B cell (primary cell): ENCODE measurements around the gene TLX2. TPM values are rescaled to one million over a fixed set of nuclear protein-coding genes. Genes with fewer than 3 reads are reported as not detected.
A peak's percentile ranks its signal among the peaks of the same experiment; 100 is the strongest.

Source experiments
- ATAC-seq: fragments of 200-7000 bp; cut with Tn5 transposase; one replicate; pipeline ENCODE4 v1.10.0; 2021; ENCODE audit warnings: low read depth, mild to moderate bottlenecking, moderate number of reproducible peaks, moderate library complexity
- CTCF ChIA-PET: fragments of 350-600 bp; sonication (Branson Sonifier 250); formaldehyde crosslinking; loops from one replicate; lab custom pipeline; 2021; ENCODE audit warnings: antibody characterized with exemption, inconsistent platforms; lab: Charles Lee
- POLR2A ChIA-PET: fragments of 350-600 bp; sonication (Branson Sonifier 250); formaldehyde crosslinking; loops from one replicate; lab custom pipeline; 2021; ENCODE audit warnings: antibody characterized with exemption; lab: Charles Lee
- DNase-seq: peaks from one replicate; pipeline ENCODE4 v3.0.0; 2013
- H2AFZ ChIP-seq: 2 replicates; pipeline ENCODE4 v1.6.1; 2012; ENCODE audit warnings: mild to moderate bottlenecking, low read depth, low read length; ENCODE audit not compliant: insufficient read depth, poor library complexity, severe bottlenecking
- H3K27ac ChIP-seq, 2 donors: 1 replicate in 1 of 2; 2 replicates in 1 of 2; pipeline ENCODE4 v1.5.1; 2012 to 2013; ENCODE audit warnings: low read length in 2 of 2, mild to moderate bottlenecking in 2 of 2, moderate library complexity in 1 of 2
- H3K27me3 ChIP-seq, 4 experiments: fragments of 200-600 bp in 1 of 4; sonication (generic) in 1 of 4; replicated peaks in 1 of 4; 1 replicate in 2 of 4; 2 replicates in 2 of 4; pipeline versions ENCODE4 v1.6.1 to v1.7.0; 2013 to 2016; ENCODE audit warnings: low read length in 3 of 4, mild to moderate bottlenecking in 2 of 4, mixed read lengths in 1 of 4, moderate library complexity in 1 of 4; ENCODE audit not compliant: insufficient read depth in 4 of 4, control insufficient read depth in 3 of 4; ENCODE audit errors: control extremely low read depth in 1 of 4
- H3K36me3 ChIP-seq, 2 experiments: replicated peaks in 1 of 2; 1 replicate in 1 of 2; 2 replicates in 1 of 2; pipeline versions ENCODE4 v1.6.1 to v1.7.1; 2013; ENCODE audit warnings: low read length in 1 of 2; ENCODE audit not compliant: insufficient read depth in 2 of 2, control insufficient read depth in 1 of 2; ENCODE audit errors: control extremely low read depth in 1 of 2, extremely low read depth in 1 of 2
- H3K4me1 ChIP-seq, 2 donors: fragments of 200-600 bp in 1 of 2; sonication (generic) in 1 of 2; 1 replicate in 1 of 2; 2 replicates in 1 of 2; pipeline versions ENCODE4 v1.5.1 to v1.6.1; 2013 to 2017; ENCODE audit warnings: low read length in 2 of 2; ENCODE audit not compliant: control insufficient read depth in 2 of 2, insufficient read depth in 2 of 2
- H3K4me2 ChIP-seq: replicated peaks from 2 replicates; pipeline ENCODE3; 2012; ENCODE audit warnings: mild to moderate bottlenecking, low read depth, low read length; ENCODE audit not compliant: poor library complexity, severe bottlenecking
- H3K4me3 ChIP-seq, 5 experiments: fragments of 200-600 bp in 1 of 5; sonication (generic) in 1 of 5; 1 replicate in 3 of 5; 2 replicates in 2 of 5; pipeline versions ENCODE4 v1.5.1 to v1.7.0; 2011 to 2016; ENCODE audit warnings: low read length in 4 of 5, mild to moderate bottlenecking in 4 of 5, low read depth in 2 of 5, control low read depth in 1 of 5, moderate library complexity in 1 of 5; ENCODE audit not compliant: insufficient read depth in 1 of 5; ENCODE audit errors: control extremely low read depth in 1 of 5, extremely low read depth in 1 of 5
- H3K79me2 ChIP-seq: fragments of 200-600 bp; sonication (generic); one replicate; pipeline ENCODE4 v1.6.0; 2016; ENCODE audit warnings: low read length; ENCODE audit not compliant: control insufficient read depth, insufficient read depth
- H3K9ac ChIP-seq: fragments of 200-600 bp; sonication (generic); 2 replicates; pipeline ENCODE4 v1.6.1; 2017; ENCODE audit warnings: mild to moderate bottlenecking, low read length, moderate library complexity
- H3K9me3 ChIP-seq, 3 donors: one replicate each; pipeline versions ENCODE4 v1.6.1 to v1.7.1; 2013; ENCODE audit warnings: low read length in 2 of 3; ENCODE audit not compliant: control insufficient read depth in 2 of 3, insufficient read depth in 1 of 3; ENCODE audit errors: control extremely low read depth in 1 of 3
- H4K20me1 ChIP-seq: 2 replicates; pipeline ENCODE4 v1.6.0; 2012; ENCODE audit warnings: mild to moderate bottlenecking, low read length; ENCODE audit not compliant: insufficient read depth, control insufficient read depth, poor library complexity, severe bottlenecking
- H3K27ac Mint-ChIP-seq: one replicate; pipeline ENCODE4 v1.8.0; 2021; ENCODE audit warnings: mixed read lengths
- H3K27me3 Mint-ChIP-seq: one replicate; pipeline ENCODE4 v1.8.0; 2021; ENCODE audit warnings: mixed read lengths
- H3K4me1 Mint-ChIP-seq: one replicate; pipeline ENCODE4 v1.8.0; 2021; ENCODE audit warnings: mixed read lengths
- H3K4me3 Mint-ChIP-seq: one replicate; pipeline ENCODE4 v1.8.0; 2021; ENCODE audit warnings: mixed read lengths
- H3K9me3 Mint-ChIP-seq: one replicate; pipeline ENCODE4 v1.8.0; 2022; ENCODE audit warnings: mixed read lengths; ENCODE audit not compliant: insufficient read depth
- EZH2 ChIP-seq: IDR thresholded peaks from 2 replicates; pipeline ENCODE4 v1.6.1; 2012; ENCODE audit warnings: borderline replicate concordance, low read depth, mild to moderate bottlenecking, moderate library complexity, low read length; ENCODE audit not compliant: insufficient read depth, poor library complexity, severe bottlenecking
- WGBS: methylation state at CpG from one replicate; pipeline ENCODE4 v1.1.5; 2013; ENCODE audit warnings: missing lambda C conversion rate; ENCODE audit not compliant: insufficient coverage; 5-methylcytosine and 5-hydroxymethylcytosine counted together
- intact Hi-C: fragments of 100-400 bp; cut with micrococcal nuclease; formaldehyde crosslinking; loops from one replicate; pipeline ENCODE4 v1.10.0; 2022
- polyA plus RNA-seq: library from polyadenylated mRNA; depleted of rRNA; stranded (reverse); fragments of >200 nt; gene quantifications from 2 replicates; pipeline ENCODE4 v1.2.3, GENCODE V29; 2012
- total RNA-seq, 2 donors: library from RNA; stranded (reverse); fragments of 120-200 nt in 1 of 2; gene quantifications; 1 replicate in 1 of 2; 2 replicates in 1 of 2; pipeline versions ENCODE4 v1.2.3 to v1.2.4, GENCODE V29; 2013 to 2022
- TF ChIP-seq, protein P1 (sequence below): fragments of 200-600 bp; IDR thresholded peaks from one replicate; pipeline ENCODE4 v1.8.0; 2022; ENCODE audit warnings: antibody characterized with exemption, mild to moderate bottlenecking

TLX2 gene
- total and polyA plus RNA-seq, 2 donors (not counting 1 experiment from before 2014, with no cell fraction given) = 0.06 TPM; not detected in 1

DNA sequence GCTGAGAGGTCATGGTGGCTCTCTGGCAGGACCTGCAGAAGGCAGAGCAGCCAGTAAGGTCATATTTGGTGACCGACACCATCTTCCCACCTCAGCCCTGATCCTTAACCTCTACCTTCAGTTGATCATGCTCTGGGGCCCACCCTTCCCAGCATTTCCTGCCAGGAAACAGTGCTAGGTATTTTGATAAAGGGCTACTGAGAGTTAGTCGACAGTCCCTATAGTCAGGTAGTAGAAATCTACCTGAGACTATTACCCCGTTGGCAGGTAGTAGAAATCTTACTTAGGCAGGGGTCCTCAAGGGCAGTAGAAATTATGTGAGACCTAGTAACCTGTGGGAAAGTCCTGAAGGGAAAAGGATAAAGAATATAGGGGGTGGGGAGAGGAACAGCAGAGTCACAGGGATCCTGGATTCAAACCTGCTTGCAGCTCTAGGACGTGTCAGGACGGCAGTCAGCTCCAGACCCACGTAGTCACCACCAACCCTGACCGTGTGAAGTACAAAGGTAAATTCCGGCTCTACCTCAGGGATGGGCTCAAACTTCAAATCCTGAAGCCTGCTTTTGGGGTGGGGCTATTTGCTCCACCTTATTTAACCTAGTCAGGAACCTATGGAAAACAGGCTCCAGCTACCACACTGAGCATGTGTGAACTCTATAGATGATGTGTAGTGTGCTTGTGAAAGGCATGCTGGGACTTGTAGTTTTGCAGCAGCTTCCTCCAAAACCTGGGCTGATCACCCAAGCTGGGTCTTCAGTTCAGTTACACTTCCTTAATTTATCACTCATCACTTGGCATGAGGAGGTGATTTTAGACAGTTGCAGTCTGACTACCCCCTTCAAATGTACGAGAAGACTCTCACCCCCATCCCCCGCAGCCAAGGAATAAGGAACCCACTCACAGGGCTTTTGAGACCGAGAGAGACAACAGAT, 11.7 kb downstream of the TLX2 start, which contains the start of gene DQX1:
Gene DQX1, minus strand, starts transcription at position 515 of the 932 bp plus-strand sequence. Its CDS starts 502 bp downstream, at position 13.
- H3K4me1 ChIP-seq = peaks cover 28 to 35% of the 10 kb centered on the region in 2 donors
- Mint-ChIP-seq H3K4me1 (peaks cover 30% of the 10 kb centered on the region), H3K27me3 (no peaks in the 10 kb centered on the region), H3K27ac (peak within 1 kb of the TSS; percentile 84), H3K9me3 (no peaks in the 10 kb centered on the region), H3K4me3 (peak within 1 kb of the TSS; percentile 59)
- no peak within 1 kb of the TSS for H3K9ac ChIP-seq
- no peak within 1 kb of the TSS for H2AFZ ChIP-seq
- CTCF ChIA-PET = interaction anchor here (1.0 to 9.6 kb wide), 4 partner anchors 17 to 61 kb away, joined by 3 to 71 read pairs (median 6); partner anchors contain the start of genes CCDC142, PCGF1 and TTC31
- H3K9me3 ChIP-seq = no peaks in the 10 kb centered on the region
- H3K27me3 ChIP-seq = peaks cover 0 to 2% (median 0%) of the 10 kb centered on the region in 4 experiments
- H3K36me3 ChIP-seq = peaks cover 0 to 29% of the 10 kb centered on the region in 2 experiments
- no peak for ATAC-seq
- H4K20me1 ChIP-seq = peaks cover 17% of the 10 kb centered on the region
- WGBS = 90% methylated on average over 5 of the region's 11 CpGs
- peak; percentile 84 for DNase-seq
- peak within 1 kb of the TSS in 1 of 2 donors; percentile 54 for H3K27ac ChIP-seq
- TF ChIP-seq, protein P1, sequence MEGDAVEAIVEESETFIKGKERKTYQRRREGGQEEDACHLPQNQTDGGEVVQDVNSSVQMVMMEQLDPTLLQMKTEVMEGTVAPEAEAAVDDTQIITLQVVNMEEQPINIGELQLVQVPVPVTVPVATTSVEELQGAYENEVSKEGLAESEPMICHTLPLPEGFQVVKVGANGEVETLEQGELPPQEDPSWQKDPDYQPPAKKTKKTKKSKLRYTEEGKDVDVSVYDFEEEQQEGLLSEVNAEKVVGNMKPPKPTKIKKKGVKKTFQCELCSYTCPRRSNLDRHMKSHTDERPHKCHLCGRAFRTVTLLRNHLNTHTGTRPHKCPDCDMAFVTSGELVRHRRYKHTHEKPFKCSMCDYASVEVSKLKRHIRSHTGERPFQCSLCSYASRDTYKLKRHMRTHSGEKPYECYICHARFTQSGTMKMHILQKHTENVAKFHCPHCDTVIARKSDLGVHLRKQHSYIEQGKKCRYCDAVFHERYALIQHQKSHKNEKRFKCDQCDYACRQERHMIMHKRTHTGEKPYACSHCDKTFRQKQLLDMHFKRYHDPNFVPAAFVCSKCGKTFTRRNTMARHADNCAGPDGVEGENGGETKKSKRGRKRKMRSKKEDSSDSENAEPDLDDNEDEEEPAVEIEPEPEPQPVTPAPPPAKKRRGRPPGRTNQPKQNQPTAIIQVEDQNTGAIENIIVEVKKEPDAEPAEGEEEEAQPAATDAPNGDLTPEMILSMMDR = no peak
- no peak for TF ChIP-seq EZH2
- H3K4me3 ChIP-seq = no peak within 1 kb of the TSS
- POLR2A ChIA-PET = interaction anchor here (0.7 to 1.1 kb wide), 5 partner anchors 10 to 45 kb away, joined by 3 to 4 read pairs (median 3); partner anchors contain the start of genes CCDC142 and TTC31
- peak within 1 kb of the TSS; percentile 1 for H3K4me2 ChIP-seq
- intact Hi-C loops = loop anchor here (5.0 kb wide), 2 partner anchors 789 to 1294 kb away; partner anchors contain the start of genes CCT7, PRADC1 and TPRKB
- H3K79me2 ChIP-seq = peaks cover 20% of the 10 kb centered on the region
